WTC11 (cell line): ENCODE data around the gene BHLHE40. TPM values are rescaled to one million over a fixed set of nuclear protein-coding genes. Genes with fewer than 3 reads are reported as not detected.

Source experiments
- ATAC-seq: fragments of 200-7000 bp; cut with Tn5 transposase; 2 replicates; pipeline ENCODE4 v1.10.0; 2021; ENCODE audit warnings: mild to moderate bottlenecking, moderate library complexity
- CTCF ChIA-PET: fragments of 300-600 bp; sonication (Branson Sonifier 250); formaldehyde crosslinking; loops from one replicate; lab custom pipeline; 2021; ENCODE audit warnings: antibody characterized with exemption; lab: Charles Lee
- POLR2A ChIA-PET: fragments of 350-600 bp; sonication (Branson Sonifier 250); formaldehyde crosslinking; loops from one replicate; lab custom pipeline; 2021; ENCODE audit warnings: antibody characterized with exemption; lab: Charles Lee
- DNase-seq: peaks from one replicate; pipeline ENCODE4 v3.0.0; 2021; ENCODE audit warnings: low spot score
- H3K27ac Mint-ChIP-seq: 2 replicates; pipeline ENCODE4 v1.8.0; 2021; ENCODE audit warnings: mixed read lengths
- H3K27me3 Mint-ChIP-seq: 2 replicates; pipeline ENCODE4 v1.8.0; 2021; ENCODE audit warnings: low read depth, mild to moderate bottlenecking, moderate library complexity, mixed read lengths
- H3K36me3 Mint-ChIP-seq: 2 replicates; pipeline ENCODE4 v1.8.0; 2021; ENCODE audit warnings: mixed read lengths
- H3K4me1 Mint-ChIP-seq: 2 replicates; pipeline ENCODE4 v1.8.0; 2022; ENCODE audit warnings: mixed read lengths
- H3K4me3 Mint-ChIP-seq: 2 replicates; pipeline ENCODE4 v1.8.0; 2021; ENCODE audit warnings: mild to moderate bottlenecking, moderate library complexity, mixed read lengths
- H3K9me3 Mint-ChIP-seq: 2 replicates; pipeline ENCODE4 v1.8.0; 2021; ENCODE audit warnings: mixed read lengths
- ATF6 ChIP-seq: sonication (generic); formaldehyde crosslinking; IDR thresholded peaks from 2 replicates; pipeline ENCODE4 v1.8.1; 2023; ENCODE audit warnings: mild to moderate bottlenecking, missing genetic modification reagents
- EMX1 ChIP-seq: fragments of 250-450 bp; sonication (Bioruptor Pico); IDR thresholded peaks from 2 replicates; pipeline ENCODE4 v1.8.0; 2021; ENCODE audit warnings: mild to moderate bottlenecking
- ESRRA ChIP-seq: sonication (generic); formaldehyde crosslinking; IDR thresholded peaks from 2 replicates; pipeline ENCODE4 v1.8.1; 2022; ENCODE audit warnings: mild to moderate bottlenecking, missing genetic modification reagents, borderline replicate concordance
- HMGA2 ChIP-seq: fragments of 250-450 bp; sonication (Bioruptor Pico); IDR thresholded peaks from 2 replicates; pipeline ENCODE4 v1.4.0; 2021; ENCODE audit warnings: mild to moderate bottlenecking, moderate library complexity
- NFYB ChIP-seq: sonication (generic); formaldehyde crosslinking; conservative IDR thresholded peaks from 2 replicates; pipeline ENCODE4 v1.8.0; 2022; ENCODE audit warnings: low read depth, missing genetic modification reagents
- RELA ChIP-seq: sonication (generic); formaldehyde crosslinking; IDR thresholded peaks from 2 replicates; pipeline ENCODE4 v1.8.1; 2022; ENCODE audit warnings: missing genetic modification reagents, mild to moderate bottlenecking, borderline replicate concordance
- SMAD3 ChIP-seq: sonication (generic); formaldehyde crosslinking; IDR thresholded peaks from 2 replicates; pipeline ENCODE4 v1.8.0; 2022; ENCODE audit warnings: missing genetic modification reagents, mild to moderate bottlenecking, borderline replicate concordance
- SMAD4 ChIP-seq: sonication (generic); formaldehyde crosslinking; IDR thresholded peaks from 2 replicates; pipeline ENCODE4 v1.8.0; 2022; ENCODE audit warnings: mild to moderate bottlenecking, missing genetic modification reagents
- TEAD1 ChIP-seq: sonication (generic); formaldehyde crosslinking; IDR thresholded peaks from 2 replicates; pipeline ENCODE4 v1.8.0; 2022; ENCODE audit warnings: mild to moderate bottlenecking, missing genetic modification reagents
- ZNF121 ChIP-seq: sonication (generic); formaldehyde crosslinking; IDR thresholded peaks from 2 replicates; pipeline ENCODE4 v1.8.0; 2023; ENCODE audit warnings: missing genetic modification reagents
- ZNF281 ChIP-seq: sonication (generic); formaldehyde crosslinking; IDR thresholded peaks from 2 replicates; pipeline ENCODE4 v1.8.0; 2023; ENCODE audit warnings: mild to moderate bottlenecking, missing genetic modification reagents
- ZNF396 ChIP-seq: fragments of 250-450 bp; sonication (Bioruptor Pico); IDR thresholded peaks from 2 replicates; pipeline ENCODE4 v1.8.0; 2021; ENCODE audit warnings: mild to moderate bottlenecking, moderate library complexity, borderline replicate concordance
- ZNF416 ChIP-seq: fragments of 250-450 bp; sonication (Bioruptor Pico); IDR thresholded peaks from 2 replicates; pipeline ENCODE4 v1.9.0; 2021; ENCODE audit warnings: mild to moderate bottlenecking, inconsistent platforms
- ZSCAN18 ChIP-seq: fragments of 250-450 bp; sonication (Bioruptor Pico); IDR thresholded peaks from 2 replicates; pipeline ENCODE4 v2.1.2; 2022; ENCODE audit warnings: mild to moderate bottlenecking, moderate library complexity
- total RNA-seq: library from RNA; stranded (reverse); gene quantifications from 3 replicates; pipeline ENCODE4 v1.2.3, GENCODE V29; 2021
- TF ChIP-seq, protein P1 (sequence below): sonication (generic); formaldehyde crosslinking; conservative IDR thresholded peaks from 2 replicates; pipeline ENCODE4 v1.8.1; 2023; ENCODE audit warnings: mild to moderate bottlenecking, low read depth, missing genetic modification reagents, moderate library complexity
- TF ChIP-seq, protein P2 (sequence below): sonication (generic); formaldehyde crosslinking; IDR thresholded peaks from 2 replicates; pipeline ENCODE4 v1.8.1; 2022; ENCODE audit warnings: mild to moderate bottlenecking, missing genetic modification reagents, moderate library complexity, borderline replicate concordance

BHLHE40 gene
- total RNA-seq, 1 experiment from 2014 or later: 5.7 TPM

GRCh38 chr3:4993276-4994143 is 14.3 kb downstream of the BHLHE40 start:
- Mint-ChIP-seq H3K27me3 (no peaks in the 10 kb centered on the region; the same call in 1 of the 2 replicates), H3K4me1 (peaks cover 21% of the 10 kb centered on the region), H3K9me3 (no peaks in the 10 kb centered on the region), H3K4me3 (no peak overlapping the region), H3K27ac (no peak overlapping the region), H3K36me3 (no peaks in the 10 kb centered on the region)
- POLR2A ChIA-PET: interaction anchor here (0.9 kb wide), 1 partner anchor 28 kb away, joined by 3 read pairs; no protein-coding TSS in a partner anchor
- CTCF ChIA-PET: interaction anchor here (1.1 to 1.3 kb wide), 3 partner anchors 13 to 273 kb away, joined by 3 to 4 read pairs (median 3); partner anchors contain the start of gene BHLHE40
- DNase-seq (no peak), ATAC-seq (no peak)
- no peak for TF ChIP-seq NFYB (CRISPR knock-in tag)
- TF ChIP-seq ZNF396 (CRISPR knock-in tag): no peak
- TF ChIP-seq ZSCAN18: no peak
- TF ChIP-seq ATF6 (CRISPR knock-in tag): no peak

- Mint-ChIP-seq H3K9me3 (no peaks in the 10 kb centered on the region), H3K27me3 (no peaks in the 10 kb centered on the region; the same call in 1 of the 2 replicates), H3K4me1 (peaks cover 17% of the 10 kb centered on the region), H3K36me3 (no peaks in the 10 kb centered on the region), H3K4me3 (no peak overlapping the region), H3K27ac (no peak overlapping the region)
- DNase-seq (no peak), ATAC-seq (no peak)
- TF ChIP-seq TEAD1 (CRISPR knock-in tag) (no peak), HMGA2 (CRISPR knock-in tag) (0 out of 2 replicates have a peak, but pooled peaks have one; percentile 5)
- ChIA-PET POLR2A (no interaction called here), CTCF (interaction anchor here (1.2 to 1.4 kb wide), 4 partner anchors 14 to 283 kb away, joined by 3 to 4 read pairs (median 4); no protein-coding TSS in a partner anchor)
Measured at GRCh38 chr3:4994144-4994730, 15.0 kb downstream of the BHLHE40 start.

DNA sequence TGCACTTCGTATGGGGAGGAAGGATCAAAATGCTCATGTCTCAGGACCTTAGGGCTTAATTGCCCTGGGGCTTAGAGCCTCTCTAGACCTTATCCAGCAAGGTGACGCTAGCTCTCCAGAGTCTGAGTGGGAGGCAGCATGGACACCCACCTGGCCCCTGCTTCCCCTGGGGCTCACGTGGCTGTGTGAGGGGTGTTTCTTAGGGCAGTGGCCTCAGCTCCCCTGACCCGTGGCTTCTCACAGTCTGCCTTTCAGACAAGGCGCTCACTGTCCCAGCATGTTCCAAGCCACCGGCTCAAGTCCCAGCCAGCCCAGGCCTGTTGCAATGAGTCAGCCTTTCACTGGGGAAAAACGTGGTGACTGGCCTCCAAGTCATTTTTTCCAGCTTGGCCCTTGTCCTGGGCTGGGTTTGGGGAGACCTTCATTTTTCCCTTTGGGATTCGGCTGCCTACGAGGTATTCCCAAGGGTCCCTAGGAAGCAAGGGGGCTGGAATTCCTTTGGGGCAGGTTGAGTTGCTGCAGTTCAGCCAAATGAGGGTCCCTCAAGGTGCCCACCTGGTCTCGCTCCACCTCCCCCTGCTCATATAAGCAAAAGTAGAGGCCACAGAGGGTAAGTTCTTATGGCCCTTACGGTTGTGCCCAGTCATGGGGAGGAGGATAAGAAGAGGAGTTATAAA is 15.7 kb downstream of the BHLHE40 start:
- DNase-seq: no peak
- Mint-ChIP-seq H3K27ac (no peak overlapping the region), H3K36me3 (no peaks in the 10 kb centered on the region), H3K27me3 (no peaks in the 10 kb centered on the region; the same call in 1 of the 2 replicates), H3K9me3 (no peaks in the 10 kb centered on the region), H3K4me3 (no peak overlapping the region), H3K4me1 (peaks cover 23% of the 10 kb centered on the region)
- ATAC-seq: no peak
- ChIA-PET POLR2A (no interaction called here), CTCF (interaction anchor here (1.2 to 1.4 kb wide), 2 partner anchors 15 to 283 kb away, joined by 3 to 4 read pairs; no protein-coding TSS in a partner anchor)
- TF ChIP-seq SMAD4 (CRISPR knock-in tag): no peak
- TF ChIP-seq ZNF121 (CRISPR knock-in tag): no peak
- TF ChIP-seq EMX1 (CRISPR knock-in tag): no peak
- TF ChIP-seq, protein P1, sequence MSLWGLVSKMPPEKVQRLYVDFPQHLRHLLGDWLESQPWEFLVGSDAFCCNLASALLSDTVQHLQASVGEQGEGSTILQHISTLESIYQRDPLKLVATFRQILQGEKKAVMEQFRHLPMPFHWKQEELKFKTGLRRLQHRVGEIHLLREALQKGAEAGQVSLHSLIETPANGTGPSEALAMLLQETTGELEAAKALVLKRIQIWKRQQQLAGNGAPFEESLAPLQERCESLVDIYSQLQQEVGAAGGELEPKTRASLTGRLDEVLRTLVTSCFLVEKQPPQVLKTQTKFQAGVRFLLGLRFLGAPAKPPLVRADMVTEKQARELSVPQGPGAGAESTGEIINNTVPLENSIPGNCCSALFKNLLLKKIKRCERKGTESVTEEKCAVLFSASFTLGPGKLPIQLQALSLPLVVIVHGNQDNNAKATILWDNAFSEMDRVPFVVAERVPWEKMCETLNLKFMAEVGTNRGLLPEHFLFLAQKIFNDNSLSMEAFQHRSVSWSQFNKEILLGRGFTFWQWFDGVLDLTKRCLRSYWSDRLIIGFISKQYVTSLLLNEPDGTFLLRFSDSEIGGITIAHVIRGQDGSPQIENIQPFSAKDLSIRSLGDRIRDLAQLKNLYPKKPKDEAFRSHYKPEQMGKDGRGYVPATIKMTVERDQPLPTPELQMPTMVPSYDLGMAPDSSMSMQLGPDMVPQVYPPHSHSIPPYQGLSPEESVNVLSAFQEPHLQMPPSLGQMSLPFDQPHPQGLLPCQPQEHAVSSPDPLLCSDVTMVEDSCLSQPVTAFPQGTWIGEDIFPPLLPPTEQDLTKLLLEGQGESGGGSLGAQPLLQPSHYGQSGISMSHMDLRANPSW (CRISPR knock-in tag): no peak
- TF ChIP-seq, protein P2, sequence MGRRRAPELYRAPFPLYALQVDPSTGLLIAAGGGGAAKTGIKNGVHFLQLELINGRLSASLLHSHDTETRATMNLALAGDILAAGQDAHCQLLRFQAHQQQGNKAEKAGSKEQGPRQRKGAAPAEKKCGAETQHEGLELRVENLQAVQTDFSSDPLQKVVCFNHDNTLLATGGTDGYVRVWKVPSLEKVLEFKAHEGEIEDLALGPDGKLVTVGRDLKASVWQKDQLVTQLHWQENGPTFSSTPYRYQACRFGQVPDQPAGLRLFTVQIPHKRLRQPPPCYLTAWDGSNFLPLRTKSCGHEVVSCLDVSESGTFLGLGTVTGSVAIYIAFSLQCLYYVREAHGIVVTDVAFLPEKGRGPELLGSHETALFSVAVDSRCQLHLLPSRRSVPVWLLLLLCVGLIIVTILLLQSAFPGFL (CRISPR knock-in tag): no peak
- TF ChIP-seq SMAD3 (CRISPR knock-in tag): no peak
- TF ChIP-seq RELA (CRISPR knock-in tag): no peak
- no peak for TF ChIP-seq ESRRA (CRISPR knock-in tag)
- no peak for TF ChIP-seq ZNF281
- no peak for TF ChIP-seq ZNF416
